MCF 10A (cell line): ENCODE data around the gene NXPH1. TPM values are rescaled to one million over a fixed set of nuclear protein-coding genes. Genes with fewer than 3 reads are reported as not detected.

Experiments used
- BruUV-seq: library from RNA; stranded (reverse); fragments of 400-500 nt; replicated peaks from 2 replicates; lab custom pipeline; 2021; lab: Mats Ljungman, UMichigan
- CTCF ChIA-PET: fragments of 300-600 bp; sonication (Branson Sonifier 250); formaldehyde crosslinking; extraction: SDS; loops from one replicate; lab custom pipeline; 2021; ENCODE audit warnings: antibody characterized with exemption, inconsistent platforms; lab: Yijun Ruan, JAX
- POLR2A ChIA-PET: fragments of 300-600, 350-650 bp; sonication (Branson Sonifier 250); formaldehyde crosslinking; extraction: SDS; loops from one replicate; lab custom pipeline; 2020; ENCODE audit warnings: antibody characterized with exemption, inconsistent platforms; lab: Yijun Ruan, JAX
- DNase-seq: peaks from one replicate; pipeline ENCODE4 v3.0.0-alpha.2; 2018; ENCODE audit not compliant: unreplicated experiment
- H3K27ac Mint-ChIP-seq: one replicate; pipeline ENCODE4 v1.8.0; 2022; ENCODE audit warnings: mild to moderate bottlenecking, low read depth, mixed read lengths; ENCODE audit not compliant: unreplicated experiment
- H3K27me3 Mint-ChIP-seq: one replicate; pipeline ENCODE4 v1.8.0; 2022; ENCODE audit warnings: mixed read lengths; ENCODE audit not compliant: insufficient read depth, unreplicated experiment
- H3K36me3 Mint-ChIP-seq: one replicate; pipeline ENCODE4 v1.8.0; 2022; ENCODE audit warnings: mild to moderate bottlenecking, moderate library complexity, mixed read lengths; ENCODE audit not compliant: insufficient read depth, unreplicated experiment
- H3K4me1 Mint-ChIP-seq: one replicate; pipeline ENCODE4 v1.8.0; 2022; ENCODE audit warnings: mixed read lengths; ENCODE audit not compliant: insufficient read depth, unreplicated experiment
- H3K4me3 Mint-ChIP-seq: one replicate; pipeline ENCODE4 v1.8.0; 2022; ENCODE audit warnings: mild to moderate bottlenecking, moderate library complexity, mixed read lengths; ENCODE audit not compliant: unreplicated experiment
- H3K9me3 Mint-ChIP-seq: one replicate; pipeline ENCODE4 v1.8.0; 2022; ENCODE audit warnings: mixed read lengths; ENCODE audit not compliant: unreplicated experiment
- CTCF ChIP-seq: fragments of 200-600 bp; IDR thresholded peaks from one replicate; pipeline ENCODE4 v1.8.0; 2022; ENCODE audit warnings: antibody characterized with exemption, mild to moderate bottlenecking; ENCODE audit not compliant: unreplicated experiment
- intact Hi-C: fragments of 100-400 bp; cut with micrococcal nuclease; formaldehyde crosslinking; loops from 2 replicates; pipeline ENCODE4 v1.14.1; 2022
- total RNA-seq: library from RNA; stranded (reverse); gene quantifications from 2 replicates; pipeline ENCODE4 v1.2.3, GENCODE V29; 2022

The NXPH1 gene
- total RNA-seq, 1 experiment from 2014 or later, result not detected

- H3K4me3 Mint-ChIP-seq, result no peak overlapping the region
- H3K4me1 Mint-ChIP-seq, result no peaks in the 10 kb centered on the region
- no peak overlapping the region for H3K27ac Mint-ChIP-seq
- ChIA-PET POLR2A (no interaction called here), CTCF (interaction anchor here (0.9 kb wide), 1 partner anchor 109 kb away, joined by 3 read pairs; no protein-coding TSS in a partner anchor)
- TF ChIP-seq CTCF, result no peak
- BruUV-seq, result no TSS peak
- H3K9me3 Mint-ChIP-seq, result no peaks in the 10 kb centered on the region
- intact Hi-C loops, result no loop called here
- H3K27me3 Mint-ChIP-seq, result peaks cover 25% of the 10 kb centered on the region
- DNase-seq, result no peak
- no peaks in the 10 kb centered on the region for H3K36me3 Mint-ChIP-seq
These were observed 181.6 kb downstream of the NXPH1 start for GRCh38 chr7:8615019-8615418.

- no peak for DNase-seq
- POLR2A ChIA-PET, result no interaction called here
- no peak overlapping the region for H3K4me3 Mint-ChIP-seq
- no peak overlapping the region for H3K27ac Mint-ChIP-seq
- TF ChIP-seq CTCF, result no peak
- no peaks in the 10 kb centered on the region for H3K4me1 Mint-ChIP-seq
- no TSS peak for BruUV-seq
- CTCF ChIA-PET, result no interaction called here
- H3K9me3 Mint-ChIP-seq, result no peaks in the 10 kb centered on the region
- intact Hi-C loops, result no loop called here
- H3K27me3 Mint-ChIP-seq, result peaks cover 14% of the 10 kb centered on the region
- H3K36me3 Mint-ChIP-seq, result no peaks in the 10 kb centered on the region
These were observed 185.1 kb downstream of the NXPH1 start for GRCh38 chr7:8618441-8619070.

- peaks cover 22% of the 10 kb centered on the region for H3K27me3 Mint-ChIP-seq
- H3K4me1 Mint-ChIP-seq, result no peaks in the 10 kb centered on the region
- intact Hi-C loops, result no loop called here
- H3K4me3 Mint-ChIP-seq, result no peak overlapping the region
- H3K36me3 Mint-ChIP-seq, result no peaks in the 10 kb centered on the region
- no TSS peak for BruUV-seq
- no peaks in the 10 kb centered on the region for H3K9me3 Mint-ChIP-seq
- ChIA-PET POLR2A (no interaction called here), CTCF (no interaction called here)
- DNase-seq, result no peak
- H3K27ac Mint-ChIP-seq, result no peak overlapping the region
- no peak for TF ChIP-seq CTCF
These were observed 186.8 kb downstream of the NXPH1 start for GRCh38 chr7:8620169-8620568.

- TF ChIP-seq CTCF, result no peak
- ChIA-PET POLR2A (no interaction called here), CTCF (no interaction called here)
- H3K4me3 Mint-ChIP-seq, result no peak overlapping the region
- H3K27me3 Mint-ChIP-seq, result peaks cover 34% of the 10 kb centered on the region
- no peak for DNase-seq
- H3K9me3 Mint-ChIP-seq, result no peaks in the 10 kb centered on the region
- no TSS peak for BruUV-seq
- H3K36me3 Mint-ChIP-seq, result no peaks in the 10 kb centered on the region
- no peak overlapping the region for H3K27ac Mint-ChIP-seq
- intact Hi-C loops, result no loop called here
- H3K4me1 Mint-ChIP-seq, result no peaks in the 10 kb centered on the region
These were observed 192.2 kb downstream of the NXPH1 start for GRCh38 chr7:8625612-8626011.
